GM21367 (cell line): ENCODE measurements around the gene TFCP2L1.

Experiments used
- ATAC-seq: cut with Tn5 transposase; IDR thresholded peaks from one replicate; pipeline ENCODE4 v1.9.1; 2021; ENCODE audit not compliant: unreplicated experiment

TFCP2L1 gene

GRCh38 chr2:121295911-121296650, 11.1 kb upstream of the TFCP2L1 start:
- no peak for ATAC-seq

DNA sequence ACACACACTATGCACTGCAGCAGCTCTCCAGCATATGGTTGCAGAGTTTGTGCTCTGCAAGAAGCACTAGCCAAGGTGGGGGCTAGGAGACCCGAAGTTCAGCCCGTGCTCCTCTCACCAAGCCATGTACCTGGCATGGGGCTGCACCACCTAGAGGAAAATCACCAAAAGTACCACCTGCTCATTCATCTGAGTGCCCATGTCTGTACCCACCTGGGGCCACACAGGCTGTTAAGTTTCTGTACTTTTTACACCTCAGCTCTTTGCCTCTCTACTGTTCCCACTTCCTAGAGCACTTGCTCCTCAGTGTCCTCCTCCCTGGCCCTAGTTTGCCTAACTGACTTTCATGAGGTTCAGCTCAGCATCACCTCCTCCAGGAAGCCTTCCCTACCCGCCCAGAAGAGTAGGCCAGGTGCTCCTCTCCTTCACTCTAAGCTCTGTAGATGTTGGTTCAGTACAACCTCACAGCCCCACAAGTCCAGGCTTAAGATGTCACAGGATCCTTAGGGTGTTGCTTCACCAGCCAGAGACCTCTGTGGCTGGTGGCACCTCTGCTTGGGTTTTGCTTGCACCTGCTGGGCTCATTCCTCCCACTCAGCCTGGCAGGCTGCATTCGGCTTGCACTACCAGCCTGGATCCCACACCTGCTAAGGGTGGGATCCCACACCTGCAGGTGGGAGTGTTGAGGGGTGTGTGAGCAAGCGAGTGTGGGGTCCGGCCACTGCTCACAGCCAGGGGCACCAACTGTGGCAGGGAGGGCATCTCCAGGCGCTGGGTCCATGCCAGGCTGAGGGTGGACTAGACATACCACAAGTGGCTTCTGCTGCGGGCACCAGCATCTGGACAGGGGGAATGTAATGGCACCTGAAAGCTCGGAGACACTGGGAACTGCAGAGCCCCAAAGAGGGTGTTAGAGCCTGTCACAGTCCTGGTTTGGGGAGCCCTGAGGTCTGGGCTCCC, 10.2 kb upstream of the TFCP2L1 start:
- ATAC-seq, result no peak

DNA sequence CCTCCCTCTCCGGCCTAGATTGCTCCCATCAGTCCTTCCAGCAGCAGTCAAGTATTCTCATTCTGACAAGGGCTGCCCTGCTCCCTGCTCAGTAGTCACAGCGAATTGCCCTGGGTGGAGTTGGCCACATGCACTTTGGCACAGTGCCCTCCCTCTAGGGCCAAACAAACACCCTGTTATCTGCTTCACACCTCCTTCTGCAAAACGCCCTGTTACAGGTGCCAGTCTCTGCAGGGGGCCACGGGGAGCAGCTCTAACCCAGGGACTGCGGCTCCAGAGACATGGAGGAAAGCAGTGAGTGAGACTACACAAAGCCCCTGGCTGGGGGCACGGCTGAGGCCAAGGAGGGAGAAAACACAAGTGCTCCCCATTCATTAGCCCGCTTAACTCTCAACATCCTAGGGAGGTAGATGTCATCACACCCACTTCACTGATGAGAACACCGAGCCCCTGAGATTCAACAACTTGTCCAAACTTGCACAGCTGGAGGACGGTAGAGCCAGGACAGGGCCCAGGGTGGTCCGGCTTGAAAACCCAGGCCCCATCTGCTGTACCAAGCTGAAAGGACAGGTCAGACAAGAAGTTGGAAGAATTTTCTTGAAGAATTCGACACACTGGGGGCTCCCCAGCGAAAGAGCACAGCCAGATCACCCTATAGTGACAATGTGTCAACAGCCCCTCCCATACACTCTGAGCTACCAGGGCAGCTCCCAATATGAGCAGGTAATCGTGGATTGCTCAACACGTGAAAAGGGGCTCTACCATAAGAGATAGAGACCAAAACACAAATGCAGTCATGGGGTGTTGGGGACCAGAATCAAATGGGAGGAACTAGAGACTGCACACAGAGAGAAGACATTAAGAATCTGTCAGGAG, 8.7 kb upstream of the TFCP2L1 start:
- ATAC-seq, result no peak

DNA sequence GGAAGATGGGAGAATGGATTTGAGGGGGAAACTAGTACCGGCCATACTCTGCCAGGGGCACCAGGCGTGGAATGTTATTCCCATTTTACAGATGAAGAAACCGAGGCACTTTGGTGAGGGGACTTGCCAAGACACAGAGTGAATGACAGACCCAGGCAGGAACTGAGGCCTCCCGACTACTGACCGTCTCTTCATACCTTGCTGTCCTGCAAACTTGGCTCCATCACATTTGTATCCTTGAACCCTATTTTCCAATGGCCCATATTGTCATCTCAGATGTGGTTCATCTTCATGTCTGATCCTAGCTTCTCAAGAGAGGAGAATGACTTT, 6.2 kb upstream of the TFCP2L1 start:
- no peak for ATAC-seq

DNA sequence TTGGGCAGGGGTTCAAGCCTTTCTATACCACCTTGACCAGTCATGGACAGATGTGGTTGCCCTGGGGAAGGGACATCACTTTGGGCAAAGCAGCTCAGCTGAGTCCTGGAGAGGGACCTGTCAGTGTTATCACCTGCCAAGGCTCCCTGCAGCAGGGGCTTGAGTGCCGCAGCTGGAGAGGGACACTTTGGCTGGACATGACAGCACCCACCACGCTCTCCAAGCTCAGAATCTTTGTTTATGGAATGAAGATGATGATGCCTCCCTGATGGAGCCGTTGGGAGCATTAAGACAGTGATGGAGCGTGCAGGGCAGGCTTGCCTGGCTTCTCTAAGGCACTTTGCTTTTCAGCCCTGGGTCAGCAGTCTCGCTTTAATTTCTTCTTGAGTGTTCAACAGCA, 4.3 kb upstream of the TFCP2L1 start:
- ATAC-seq, result no peak

- no peak for ATAC-seq
These were observed 3.6 kb upstream of the TFCP2L1 start for GRCh38 chr2:121288454-121289231.

DNA sequence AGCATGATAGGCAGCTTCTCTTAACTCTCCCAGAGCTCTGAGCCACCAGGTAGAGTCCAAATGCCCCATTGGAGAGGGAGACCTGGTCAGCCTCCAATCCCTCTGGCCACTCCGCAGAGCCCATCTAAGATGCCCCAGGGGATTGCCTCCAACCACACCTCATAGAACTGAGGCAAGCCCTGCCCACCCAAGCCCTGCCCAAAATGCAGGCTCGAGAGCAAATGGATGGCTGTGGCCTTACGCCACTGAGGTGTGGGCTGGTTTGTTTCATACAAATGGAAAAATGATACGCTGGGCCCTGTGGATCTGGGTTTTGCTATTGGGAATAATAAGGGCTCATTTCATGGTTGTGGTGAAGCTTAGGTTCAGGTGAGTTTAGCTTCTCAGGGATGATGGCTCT, 3.0 kb upstream of the TFCP2L1 start:
- no peak for ATAC-seq

DNA sequence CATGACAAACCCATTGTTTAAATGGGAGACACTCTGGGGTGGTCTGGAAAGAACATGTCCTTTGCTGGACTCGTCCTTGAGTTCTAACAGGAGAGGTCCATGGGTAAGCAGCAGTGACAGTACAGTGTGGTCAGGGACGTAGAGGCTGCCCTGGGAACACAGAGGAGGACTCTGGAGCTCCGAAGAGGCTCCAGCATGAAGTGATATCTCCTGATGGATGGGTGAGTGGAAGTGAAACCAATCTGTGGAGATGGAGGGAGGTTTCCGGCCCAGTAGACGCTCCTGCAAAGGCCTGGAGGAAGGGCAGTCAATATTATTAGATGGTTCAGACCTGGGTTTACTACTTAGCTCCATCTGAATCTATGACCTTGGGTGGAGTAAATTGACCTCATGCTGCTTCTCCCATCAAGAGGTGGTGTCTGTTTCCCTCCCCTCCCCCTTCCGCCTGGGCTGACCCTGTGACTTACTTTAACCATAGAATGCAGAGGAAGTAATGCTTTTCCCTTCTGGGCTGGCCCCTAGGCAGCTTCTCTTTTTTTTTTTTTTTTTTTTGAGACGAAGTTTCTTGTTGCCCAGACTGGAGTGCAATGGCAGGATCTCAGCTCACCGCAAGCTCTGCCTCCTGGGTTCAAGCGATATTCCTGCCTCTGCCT, 2.3 kb upstream of the TFCP2L1 start:
- no peak for ATAC-seq

- ATAC-seq, result no peak
These were observed 1.5 kb upstream of the TFCP2L1 start for GRCh38 chr2:121286506-121286905.

DNA sequence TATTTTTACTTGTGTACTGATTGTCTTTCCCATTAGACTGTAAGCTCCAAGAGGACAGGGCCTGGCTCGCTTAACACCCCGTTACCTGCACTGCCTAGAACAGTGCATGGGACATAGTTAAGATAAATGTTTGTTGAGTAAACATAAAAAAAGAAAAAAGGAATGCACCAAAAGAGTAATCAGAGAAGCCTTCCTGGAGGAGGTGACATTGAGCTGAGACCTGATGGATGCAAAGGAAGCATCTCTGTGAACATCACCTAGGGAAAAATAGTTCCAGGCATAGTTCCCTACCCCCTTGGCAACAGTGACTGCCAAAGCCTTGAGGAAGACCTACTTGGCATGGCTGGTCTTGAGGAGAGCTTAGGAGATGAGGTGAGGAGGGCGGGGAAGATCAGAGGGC, 924 bp upstream of the TFCP2L1 start:
- no peak for ATAC-seq

- ATAC-seq, result no peak
These were observed 1.1 kb downstream of the TFCP2L1 start for GRCh38 chr2:121283670-121284462.

- no peak for ATAC-seq
These were observed 2.1 kb downstream of the TFCP2L1 start for GRCh38 chr2:121282800-121283385.

DNA sequence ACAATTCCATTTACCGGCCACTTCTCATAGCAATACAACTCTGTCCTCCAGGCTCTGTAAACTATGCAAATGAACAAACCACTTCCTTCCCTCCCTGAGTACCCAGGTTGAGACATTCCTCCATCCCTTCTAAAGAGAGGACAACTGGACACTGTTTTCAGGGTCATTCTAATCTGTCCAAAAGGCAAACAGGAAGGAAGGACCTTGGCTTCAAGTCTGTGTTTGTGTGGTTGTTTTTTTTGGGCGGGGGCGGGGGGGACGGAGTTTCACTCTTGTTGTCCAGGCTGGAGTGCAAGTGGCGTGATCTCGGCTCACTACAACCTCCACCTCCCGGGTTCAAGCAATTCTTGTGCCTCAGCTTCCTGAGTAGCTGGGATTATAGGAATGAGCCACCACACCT, 3.3 kb downstream of the TFCP2L1 start:
- no peak for ATAC-seq

DNA sequence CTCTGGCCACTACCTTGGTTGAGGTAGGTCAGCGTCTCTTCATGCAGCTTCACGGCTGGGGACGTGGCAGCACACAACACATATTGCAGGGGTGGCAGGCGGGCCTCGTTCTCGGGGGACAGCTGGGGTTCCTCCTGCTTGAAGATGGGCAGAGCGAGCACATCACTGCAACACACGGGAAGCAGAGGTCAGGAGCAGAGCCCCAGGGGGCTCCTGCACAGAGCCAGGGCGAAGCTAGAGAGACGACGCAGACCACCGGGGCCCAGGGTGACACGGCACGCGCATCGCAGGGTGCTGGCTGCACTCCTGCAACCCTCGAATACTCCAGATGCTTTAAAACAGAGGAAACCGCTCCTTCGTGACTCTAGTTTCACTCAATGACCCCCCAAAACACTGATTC, 3.9 kb downstream of the TFCP2L1 start:
- ATAC-seq, result no peak

- no peak for ATAC-seq
These were observed 5.4 kb downstream of the TFCP2L1 start for GRCh38 chr2:121279476-121280220.

GRCh38 chr2:121276341-121276740, 8.7 kb downstream of the TFCP2L1 start:
- no peak for ATAC-seq

GRCh38 chr2:121273116-121273515, 11.9 kb downstream of the TFCP2L1 start:
- no peak for ATAC-seq

GRCh38 chr2:121272596-121272995, 12.4 kb downstream of the TFCP2L1 start:
- no peak for ATAC-seq
